LNCaP clone FGC (cell line): ENCODE data around the gene PTN.
A peak's percentile ranks its signal among the peaks of the same experiment; 100 is the strongest.
"Not testable (repeated sequence)": the region's sequence is repeated elsewhere in the genome, so short reads cannot be mapped to it uniquely, and the experiment has no call there.

Experiments used
- DNase-seq: peaks from one replicate; pipeline ENCODE4 v3.0.0-alpha.2; 2011; ENCODE audit warnings: low read depth
- H3K4me3 ChIP-seq: 2 replicates; pipeline ENCODE4 v1.5.1; 2011; ENCODE audit warnings: mild to moderate bottlenecking, low read depth, low read length, control low read depth
- TF ChIP-seq, protein P1 (sequence below): IDR thresholded peaks from 2 replicates; pipeline ENCODE4 v1.5.1; 2012; ENCODE audit warnings: mild to moderate bottlenecking; ENCODE audit not compliant: control insufficient read depth, insufficient read depth; ENCODE audit errors: extremely low read depth

Gene PTN

DNA sequence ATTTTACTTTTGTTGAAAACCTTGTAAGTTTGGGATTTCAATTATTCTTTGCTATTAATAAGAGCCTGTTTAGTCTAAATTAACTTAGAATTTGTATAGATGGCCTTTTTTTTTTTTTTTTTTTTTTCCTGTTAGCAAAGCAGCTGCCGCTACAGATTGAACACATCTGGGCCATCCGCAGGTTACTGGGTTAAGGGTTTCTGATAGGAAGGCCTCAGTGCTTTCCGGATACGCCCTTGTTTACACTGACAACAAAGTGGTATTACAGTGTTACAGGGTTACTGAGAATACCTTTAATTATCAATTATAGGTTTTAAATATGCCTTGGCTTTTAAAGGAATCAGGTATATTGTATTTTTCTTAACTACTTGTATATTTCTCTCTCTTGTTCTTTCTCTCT, 76.8 kb downstream of the PTN start:
- TF ChIP-seq, protein P1, sequence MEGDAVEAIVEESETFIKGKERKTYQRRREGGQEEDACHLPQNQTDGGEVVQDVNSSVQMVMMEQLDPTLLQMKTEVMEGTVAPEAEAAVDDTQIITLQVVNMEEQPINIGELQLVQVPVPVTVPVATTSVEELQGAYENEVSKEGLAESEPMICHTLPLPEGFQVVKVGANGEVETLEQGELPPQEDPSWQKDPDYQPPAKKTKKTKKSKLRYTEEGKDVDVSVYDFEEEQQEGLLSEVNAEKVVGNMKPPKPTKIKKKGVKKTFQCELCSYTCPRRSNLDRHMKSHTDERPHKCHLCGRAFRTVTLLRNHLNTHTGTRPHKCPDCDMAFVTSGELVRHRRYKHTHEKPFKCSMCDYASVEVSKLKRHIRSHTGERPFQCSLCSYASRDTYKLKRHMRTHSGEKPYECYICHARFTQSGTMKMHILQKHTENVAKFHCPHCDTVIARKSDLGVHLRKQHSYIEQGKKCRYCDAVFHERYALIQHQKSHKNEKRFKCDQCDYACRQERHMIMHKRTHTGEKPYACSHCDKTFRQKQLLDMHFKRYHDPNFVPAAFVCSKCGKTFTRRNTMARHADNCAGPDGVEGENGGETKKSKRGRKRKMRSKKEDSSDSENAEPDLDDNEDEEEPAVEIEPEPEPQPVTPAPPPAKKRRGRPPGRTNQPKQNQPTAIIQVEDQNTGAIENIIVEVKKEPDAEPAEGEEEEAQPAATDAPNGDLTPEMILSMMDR: no peak
- no peak overlapping the region for H3K4me3 ChIP-seq
- peak; percentile 21 for DNase-seq

DNA sequence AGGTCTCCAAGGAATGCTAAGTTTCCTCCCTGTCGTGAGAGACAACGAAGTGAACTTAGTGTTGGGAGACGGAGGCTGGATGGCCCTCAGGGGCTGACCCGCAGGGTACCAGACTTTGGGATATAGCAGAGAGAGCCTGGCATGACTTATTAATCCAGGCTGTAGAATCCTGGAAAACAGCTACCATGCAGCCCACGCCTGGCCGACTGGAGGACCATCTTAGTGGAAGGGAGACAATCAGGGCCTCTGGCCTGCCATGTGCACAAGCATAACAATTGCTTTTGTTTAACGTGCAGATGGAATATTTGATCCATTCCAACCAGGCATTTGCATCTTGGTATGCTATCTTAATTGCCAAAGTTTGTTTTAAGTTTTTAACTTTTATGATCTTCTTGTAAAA, 78.1 kb downstream of the PTN start:
- not testable (repeated sequence) for DNase-seq

DNA sequence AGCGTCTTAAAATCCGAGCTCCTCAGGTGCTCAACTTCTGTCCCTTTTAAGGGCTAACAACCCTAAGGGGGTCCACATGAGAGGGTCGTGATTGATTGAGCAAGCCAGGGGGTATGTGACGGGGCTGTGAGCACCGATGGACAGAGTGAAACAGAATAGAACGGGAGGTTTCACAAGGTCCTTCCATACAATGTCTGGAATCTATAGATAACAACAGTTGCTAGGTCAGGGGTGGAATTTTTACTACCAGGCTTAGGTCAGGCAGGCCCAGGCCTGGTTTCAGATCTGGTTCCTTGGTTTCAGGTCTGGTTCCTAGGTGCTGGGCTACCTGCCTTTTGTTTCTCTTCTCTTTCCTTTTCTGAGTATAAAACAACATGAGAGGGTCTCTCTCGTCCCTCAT, 80.9 kb downstream of the PTN start:
- no peak overlapping the region for H3K4me3 ChIP-seq
- no peak for DNase-seq
- TF ChIP-seq, protein P1: no peak

More for the DNA sequence above, 78.1 kb downstream of the PTN start:
- H3K4me3 ChIP-seq: not testable (repeated sequence)

DNA sequence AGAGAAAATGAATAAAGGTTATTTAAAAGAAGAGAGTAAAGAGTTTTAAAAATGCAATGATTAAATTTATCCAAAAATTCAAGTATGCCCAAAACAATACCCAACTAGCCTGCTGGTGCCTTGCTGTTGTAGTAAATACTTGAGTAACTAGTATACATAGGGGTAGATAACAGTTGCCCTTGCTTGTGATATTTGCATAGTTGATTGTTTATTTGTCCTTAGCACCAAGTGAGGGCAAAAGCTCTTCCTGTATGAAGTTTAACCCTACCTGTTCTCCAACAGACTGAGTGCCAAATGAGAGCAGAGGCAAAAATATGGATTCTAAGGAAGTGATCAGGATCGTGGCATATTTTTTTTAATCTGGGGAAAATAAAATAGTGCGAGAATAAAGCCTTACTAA, 85.0 kb downstream of the PTN start:
- DNase-seq: no peak
- TF ChIP-seq, protein P1: no peak
- H3K4me3 ChIP-seq: no peak overlapping the region

DNA sequence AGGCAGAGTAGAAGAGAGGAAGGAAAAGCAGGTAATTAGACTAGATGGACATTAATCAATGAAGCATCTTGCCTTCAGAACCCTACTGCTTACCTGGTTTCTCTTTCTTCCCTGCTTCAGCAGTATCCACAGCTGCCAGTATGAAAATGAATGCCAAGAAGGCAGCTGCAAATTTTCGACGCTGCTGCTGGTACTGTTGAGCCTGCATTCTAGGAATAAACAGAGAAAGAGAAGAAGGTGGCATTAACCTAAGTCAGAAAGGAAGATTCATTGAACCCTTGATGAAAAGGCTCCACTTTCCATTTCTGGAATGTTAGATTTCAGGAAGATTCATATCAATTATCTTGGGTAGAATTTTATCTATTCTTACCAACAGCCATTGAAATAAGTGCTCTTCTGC, 88.8 kb downstream of the PTN start:
- no peak overlapping the region for H3K4me3 ChIP-seq
- DNase-seq: no peak
- TF ChIP-seq, protein P1: no peak

DNA sequence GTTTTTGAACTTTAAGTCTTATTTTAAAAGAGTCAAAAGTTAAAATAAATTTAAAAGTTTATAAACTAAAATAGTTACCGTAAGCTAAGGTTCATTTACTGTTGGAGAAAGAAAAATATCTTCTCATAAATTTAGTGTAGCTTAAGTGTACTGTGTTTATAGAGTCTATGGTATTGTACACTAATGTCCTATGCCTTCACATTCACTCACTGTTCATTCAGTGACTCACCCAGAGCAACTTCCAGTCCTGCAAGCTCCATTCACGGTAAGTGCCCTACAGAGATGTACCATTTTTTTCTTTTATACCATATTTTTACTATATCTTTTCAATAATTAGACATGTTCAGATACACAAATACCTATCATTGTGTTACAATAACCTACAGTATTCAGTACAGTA, 97.6 kb downstream of the PTN start:
- DNase-seq: no peak
- TF ChIP-seq, protein P1: no peak
- no peak overlapping the region for H3K4me3 ChIP-seq

DNA sequence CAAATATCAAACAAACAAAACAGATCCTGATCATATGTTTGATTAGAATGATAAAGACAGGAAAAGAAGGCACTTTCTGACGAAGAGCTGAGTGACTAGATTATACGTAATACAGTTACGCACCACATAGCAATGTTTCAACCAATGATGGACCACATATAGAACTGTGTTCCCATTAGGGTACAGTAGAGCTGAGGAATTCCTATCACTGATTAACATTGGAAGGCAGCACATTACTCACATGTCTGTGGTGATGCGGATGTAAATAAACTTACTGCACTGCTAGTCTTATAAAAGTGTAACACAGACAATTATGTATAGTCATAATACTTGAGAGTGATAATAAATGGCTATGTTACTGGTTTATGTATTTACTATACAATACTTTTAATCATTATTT, 98.3 kb downstream of the PTN start:
- DNase-seq: no peak
- TF ChIP-seq, protein P1: no peak
- no peak overlapping the region for H3K4me3 ChIP-seq
